A673 (cell line): ENCODE measurements around the gene LRRFIP1. TPM values are rescaled to one million over a fixed set of nuclear protein-coding genes. Genes with fewer than 3 reads are reported as not detected.

ENCODE experiments used
- BruUV-seq: library from RNA; stranded (reverse); fragments of 400-500 nt; replicated peaks from 2 replicates; lab custom pipeline; 2021; lab: Mats Ljungman, UMichigan
- CTCF ChIA-PET: fragments of 300-600 bp; sonication (Branson Sonifier 250); formaldehyde crosslinking; loops from one replicate; lab custom pipeline; 2022; ENCODE audit warnings: antibody characterized with exemption; lab: Charles Lee
- POLR2A ChIA-PET: fragments of 300-600 bp; sonication (Branson Sonifier 250); formaldehyde crosslinking; loops from one replicate; lab custom pipeline; 2022; ENCODE audit warnings: antibody characterized with exemption; ENCODE audit not compliant: low non-redundant PET; lab: Charles Lee
- DNase-seq: peaks from one replicate; pipeline ENCODE4 v3.0.0-alpha.2; 2015; ENCODE audit warnings: low spot score
- H3K27ac ChIP-seq: fragments of 200-600 bp; sonication (generic); 2 replicates; pipeline ENCODE4 v1.5.1; 2016; ENCODE audit warnings: mixed run types, low read depth, mild to moderate bottlenecking, mixed read lengths, antibody characterized with exemption, low read length; ENCODE audit not compliant: poor library complexity, severe bottlenecking
- H3K27me3 ChIP-seq: fragments of 200-600 bp; sonication (generic); replicated peaks from 2 replicates; pipeline ENCODE4 v1.6.1; 2017; ENCODE audit warnings: mixed run types, low read depth, mild to moderate bottlenecking, mixed read lengths, antibody characterized with exemption, low read length; ENCODE audit not compliant: insufficient read depth, poor library complexity
- H3K36me3 ChIP-seq: fragments of 200-600 bp; sonication (generic); 2 replicates; pipeline ENCODE4 v1.6.1; 2016; ENCODE audit warnings: mixed run types, mild to moderate bottlenecking, mixed read lengths, antibody characterized with exemption, low read length; ENCODE audit not compliant: insufficient read depth, poor library complexity, severe bottlenecking
- H3K4me1 ChIP-seq: fragments of 200-600 bp; sonication (generic); 2 replicates; pipeline ENCODE4 v1.6.1; 2017; ENCODE audit warnings: mixed run types, mild to moderate bottlenecking, mixed read lengths, antibody characterized with exemption, low read length; ENCODE audit not compliant: insufficient read depth, poor library complexity, severe bottlenecking
- H3K4me3 ChIP-seq: fragments of 200-600 bp; sonication (generic); 2 replicates; pipeline ENCODE4 v1.5.1; 2016; ENCODE audit warnings: low read depth, mixed run types, mild to moderate bottlenecking, mixed read lengths, low read length; ENCODE audit not compliant: poor library complexity, severe bottlenecking
- H3K9me3 ChIP-seq: fragments of 200-600 bp; sonication (generic); 2 replicates; pipeline ENCODE4 v1.6.1; 2016; ENCODE audit warnings: mixed run types, low read depth, mild to moderate bottlenecking, mixed read lengths, antibody characterized with exemption, low read length; ENCODE audit not compliant: poor library complexity, severe bottlenecking
- CTCF ChIP-seq: fragments of 300-800, 200-600 bp; sonication (generic); conservative IDR thresholded peaks from 2 replicates; pipeline ENCODE4 v1.5.1; 2017; ENCODE audit warnings: low read depth, mild to moderate bottlenecking, antibody characterized with exemption, low read length, moderate library complexity, mixed read lengths
- EZH2 ChIP-seq: fragments of 200-600 bp; sonication (generic); IDR thresholded peaks from 2 replicates; pipeline ENCODE4 v1.6.1; 2017; ENCODE audit warnings: borderline replicate concordance, low read depth, mild to moderate bottlenecking, mixed read lengths, antibody characterized with exemption, low read length; ENCODE audit not compliant: poor library complexity, severe bottlenecking
- intact Hi-C: fragments of 100-400 bp; cut with micrococcal nuclease; formaldehyde crosslinking; loops from one replicate; pipeline ENCODE4 v1.10.0; 2022; ENCODE audit not compliant: unreplicated experiment
- total RNA-seq: library from RNA; stranded (reverse); gene quantifications from 2 replicates; pipeline ENCODE4 v1.2.3, GENCODE V29; 2021

LRRFIP1 gene
- total RNA-seq, 1 experiment from 2014 or later: 69.3 TPM

GRCh38 chr2:237682856-237683670 is 55.7 kb downstream of the LRRFIP1 start:
- no peaks in the 10 kb centered on the region for H3K36me3 ChIP-seq
- intact Hi-C loops: no loop called here
- no peak for TF ChIP-seq EZH2
- H3K4me3 ChIP-seq: no peak overlapping the region
- H3K9me3 ChIP-seq: no peaks in the 10 kb centered on the region
- H3K27ac ChIP-seq: no peak overlapping the region
- no peak for DNase-seq
- no peaks in the 10 kb centered on the region for H3K27me3 ChIP-seq
- BruUV-seq: no TSS peak
- ChIA-PET CTCF (interaction anchor here (1.0 kb wide), 1 partner anchor 10 kb away, joined by 4 read pairs; no protein-coding TSS in a partner anchor), POLR2A (no interaction called here)
- peaks cover 4% of the 10 kb centered on the region for H3K4me1 ChIP-seq

- intact Hi-C loops: no loop called here
- Histone ChIP-seq H3K27me3 (no peaks in the 10 kb centered on the region), H3K9me3 (no peaks in the 10 kb centered on the region), H3K4me3 (no peak overlapping the region), H3K27ac (no peak overlapping the region), H3K4me1 (peaks cover 19% of the 10 kb centered on the region), H3K36me3 (no peaks in the 10 kb centered on the region)
- no TSS peak for BruUV-seq
- ChIA-PET CTCF (interaction anchor here (0.6 kb wide), 2 partner anchors 32 to 153 kb away, joined by 3 read pairs; no protein-coding TSS in a partner anchor), POLR2A (no interaction called here)
- DNase-seq: no peak
- TF ChIP-seq EZH2 (no peak), CTCF (peak; percentile 54)
Measured at GRCh38 chr2:237685408-237685807, 58.0 kb downstream of the LRRFIP1 start.

GRCh38 chr2:237686659-237687136 is 59.3 kb downstream of the LRRFIP1 start:
- no peaks in the 10 kb centered on the region for H3K27me3 ChIP-seq
- no peak for TF ChIP-seq EZH2
- TF ChIP-seq CTCF: peak; percentile 32; the same call in 1 of the 2 replicates
- no TSS peak for BruUV-seq
- peaks cover 19% of the 10 kb centered on the region for H3K4me1 ChIP-seq
- no peak overlapping the region for H3K4me3 ChIP-seq
- POLR2A ChIA-PET: no interaction called here
- DNase-seq: no peak
- H3K9me3 ChIP-seq: no peaks in the 10 kb centered on the region
- intact Hi-C loops: no loop called here
- H3K27ac ChIP-seq: no peak overlapping the region
- H3K36me3 ChIP-seq: no peaks in the 10 kb centered on the region
- CTCF ChIA-PET: no interaction called here
